NCI-H1092 (cell line): ENCODE measurements around the gene BIRC5.
A peak's percentile ranks its signal among the peaks of the same experiment; 100 is the strongest.
"Not testable (repeated sequence)": the region's sequence is repeated elsewhere in the genome, so short reads cannot be mapped to it uniquely, and the experiment has no call there.

Experiments
- DNase-seq: peaks from one replicate; lab custom pipeline; 2025; lab: John Stamatoyannopoulos, UW

The BIRC5 gene

DNA sequence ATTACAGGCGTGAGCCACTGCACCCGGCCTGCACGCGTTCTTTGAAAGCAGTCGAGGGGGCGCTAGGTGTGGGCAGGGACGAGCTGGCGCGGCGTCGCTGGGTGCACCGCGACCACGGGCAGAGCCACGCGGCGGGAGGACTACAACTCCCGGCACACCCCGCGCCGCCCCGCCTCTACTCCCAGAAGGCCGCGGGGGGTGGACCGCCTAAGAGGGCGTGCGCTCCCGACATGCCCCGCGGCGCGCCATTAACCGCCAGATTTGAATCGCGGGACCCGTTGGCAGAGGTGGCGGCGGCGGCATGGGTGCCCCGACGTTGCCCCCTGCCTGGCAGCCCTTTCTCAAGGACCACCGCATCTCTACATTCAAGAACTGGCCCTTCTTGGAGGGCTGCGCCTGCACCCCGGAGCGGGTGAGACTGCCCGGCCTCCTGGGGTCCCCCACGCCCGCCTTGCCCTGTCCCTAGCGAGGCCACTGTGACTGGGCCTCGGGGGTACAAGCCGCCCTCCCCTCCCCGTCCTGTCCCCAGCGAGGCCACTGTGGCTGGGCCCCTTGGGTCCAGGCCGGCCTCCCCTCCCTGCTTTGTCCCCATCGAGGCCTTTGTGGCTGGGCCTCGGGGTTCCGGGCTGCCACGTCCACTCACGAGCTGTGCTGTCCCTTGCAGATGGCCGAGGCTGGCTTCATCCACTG is at the start of gene BIRC5:
Gene BIRC5, plus strand, starts transcription at position 238 of the 690 bp plus-strand sequence. Its CDS starts 64 bp downstream, at position 302.
- peak; percentile 89 for DNase-seq

- no peak for DNase-seq
Measured at GRCh38 chr17:78164748-78165607, 49.1 kb upstream of the BIRC5 start.

DNA sequence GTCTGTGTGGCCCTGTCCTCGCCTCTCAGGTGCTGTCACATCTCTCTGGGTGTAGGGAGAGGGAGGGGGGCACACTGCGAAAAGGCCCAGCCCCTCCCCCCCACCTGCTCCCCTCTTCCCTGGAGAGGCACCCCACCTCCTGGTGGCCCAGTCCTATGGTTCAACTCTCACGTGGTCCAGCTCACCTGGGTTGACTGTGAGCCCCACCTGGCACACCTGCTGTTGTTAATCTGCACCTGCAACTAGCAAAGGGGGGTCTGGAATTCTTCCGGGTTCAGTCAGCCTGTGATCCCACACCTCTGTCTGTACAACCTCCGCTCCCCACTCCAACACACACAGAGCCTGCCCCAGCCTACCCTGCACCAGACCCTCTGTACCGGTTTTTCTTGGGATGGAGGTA is 47.6 kb upstream of the BIRC5 start:
- DNase-seq = no peak

DNA sequence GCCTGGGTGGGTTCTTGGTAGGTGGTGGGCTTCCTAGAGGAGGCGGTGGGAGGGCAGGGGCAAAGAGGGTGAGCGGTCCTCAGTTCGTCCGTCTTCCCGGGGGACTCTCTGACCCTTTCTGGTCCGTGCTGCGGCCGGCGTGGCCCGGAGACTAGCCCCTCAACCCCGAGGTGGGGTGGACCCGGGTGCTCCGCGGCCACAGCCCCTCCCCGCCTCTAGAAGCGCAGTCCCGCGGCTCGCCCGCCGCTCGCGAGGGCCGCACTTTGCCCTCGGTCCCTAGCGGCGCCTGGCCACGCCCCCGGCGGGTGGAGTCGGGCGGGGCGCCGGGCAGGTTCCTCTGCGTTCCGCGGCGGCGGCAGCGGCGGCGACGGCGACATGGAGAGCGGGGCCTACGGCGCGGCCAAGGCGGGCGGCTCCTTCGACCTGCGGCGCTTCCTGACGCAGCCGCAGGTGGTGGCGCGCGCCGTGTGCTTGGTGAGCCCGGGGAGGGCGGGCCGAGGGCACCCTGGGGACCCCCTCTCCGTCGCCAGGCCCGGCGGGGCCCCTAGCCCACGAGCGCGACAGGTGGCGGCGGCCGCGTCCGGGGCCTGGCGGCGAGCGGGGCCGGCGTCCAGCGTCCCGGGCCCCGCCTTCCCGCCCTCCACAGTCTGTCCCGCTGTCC is 45.7 kb upstream of the BIRC5 start, which contains the start of gene SYNGR2:
Gene SYNGR2, plus strand, starts transcription at position 340 of the 661 bp plus-strand sequence. Its CDS starts 36 bp downstream, at position 376.
- peak; percentile 76 for DNase-seq

GRCh38 chr17:78168903-78169793 is 44.9 kb upstream of the BIRC5 start:
- no peak for DNase-seq

DNA sequence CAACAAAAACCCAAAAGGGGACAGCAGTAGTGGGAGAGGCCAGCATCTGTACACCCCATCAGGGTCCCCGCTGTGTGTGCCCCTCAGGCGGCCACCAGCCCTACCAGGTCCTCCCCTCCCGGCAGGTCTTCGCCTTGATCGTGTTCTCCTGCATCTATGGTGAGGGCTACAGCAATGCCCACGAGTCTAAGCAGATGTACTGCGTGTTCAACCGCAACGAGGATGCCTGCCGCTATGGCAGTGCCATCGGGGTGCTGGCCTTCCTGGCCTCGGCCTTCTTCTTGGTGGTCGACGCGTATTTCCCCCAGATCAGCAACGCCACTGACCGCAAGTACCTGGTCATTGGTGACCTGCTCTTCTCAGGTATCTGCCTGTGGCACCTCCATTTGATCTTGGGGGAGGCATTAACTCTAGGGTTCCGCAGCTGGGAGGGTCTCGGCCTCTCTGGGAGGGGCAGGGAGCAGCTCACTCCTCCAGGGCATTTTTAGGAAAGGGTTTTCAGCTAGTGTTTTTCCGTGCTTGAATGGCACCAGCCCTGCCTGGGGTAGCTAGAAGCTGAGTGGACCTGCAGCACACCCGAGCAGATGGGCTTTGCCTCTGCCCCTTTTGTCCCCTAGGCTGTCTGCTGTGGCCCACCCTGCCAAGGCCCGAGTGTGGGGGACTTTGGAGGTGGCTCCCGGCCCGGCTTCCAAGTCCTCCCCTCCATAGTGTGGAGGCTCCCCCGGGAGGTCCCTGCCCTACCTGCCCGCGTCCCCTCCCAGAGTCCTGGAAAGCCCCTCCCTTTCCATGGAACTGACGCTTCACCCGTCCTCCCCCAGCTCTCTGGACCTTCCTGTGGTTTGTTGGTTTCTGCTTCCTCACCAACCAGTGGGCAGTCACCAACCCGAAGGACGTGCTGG is 43.1 kb upstream of the BIRC5 start:
- DNase-seq = no peak

DNA sequence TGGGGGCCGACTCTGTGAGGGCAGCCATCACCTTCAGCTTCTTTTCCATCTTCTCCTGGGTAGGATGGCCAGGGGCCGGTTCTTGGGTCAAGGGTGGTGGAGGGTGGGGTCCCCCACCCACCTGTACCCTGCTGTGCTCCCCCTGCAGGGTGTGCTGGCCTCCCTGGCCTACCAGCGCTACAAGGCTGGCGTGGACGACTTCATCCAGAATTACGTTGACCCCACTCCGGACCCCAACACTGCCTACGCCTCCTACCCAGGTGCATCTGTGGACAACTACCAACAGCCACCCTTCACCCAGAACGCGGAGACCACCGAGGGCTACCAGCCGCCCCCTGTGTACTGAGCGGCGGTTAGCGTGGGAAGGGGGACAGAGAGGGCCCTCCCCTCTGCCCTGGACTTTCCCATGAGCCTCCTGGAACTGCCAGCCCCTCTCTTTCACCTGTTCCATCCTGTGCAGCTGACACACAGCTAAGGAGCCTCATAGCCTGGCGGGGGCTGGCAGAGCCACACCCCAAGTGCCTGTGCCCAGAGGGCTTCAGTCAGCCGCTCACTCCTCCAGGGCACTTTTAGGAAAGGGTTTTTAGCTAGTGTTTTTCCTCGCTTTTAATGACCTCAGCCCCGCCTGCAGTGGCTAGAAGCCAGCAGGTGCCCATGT is 42.3 kb upstream of the BIRC5 start:
- DNase-seq = not testable (repeated sequence)

- DNase-seq = no peak
Measured at GRCh38 chr17:78172249-78173051, 41.6 kb upstream of the BIRC5 start.

DNA sequence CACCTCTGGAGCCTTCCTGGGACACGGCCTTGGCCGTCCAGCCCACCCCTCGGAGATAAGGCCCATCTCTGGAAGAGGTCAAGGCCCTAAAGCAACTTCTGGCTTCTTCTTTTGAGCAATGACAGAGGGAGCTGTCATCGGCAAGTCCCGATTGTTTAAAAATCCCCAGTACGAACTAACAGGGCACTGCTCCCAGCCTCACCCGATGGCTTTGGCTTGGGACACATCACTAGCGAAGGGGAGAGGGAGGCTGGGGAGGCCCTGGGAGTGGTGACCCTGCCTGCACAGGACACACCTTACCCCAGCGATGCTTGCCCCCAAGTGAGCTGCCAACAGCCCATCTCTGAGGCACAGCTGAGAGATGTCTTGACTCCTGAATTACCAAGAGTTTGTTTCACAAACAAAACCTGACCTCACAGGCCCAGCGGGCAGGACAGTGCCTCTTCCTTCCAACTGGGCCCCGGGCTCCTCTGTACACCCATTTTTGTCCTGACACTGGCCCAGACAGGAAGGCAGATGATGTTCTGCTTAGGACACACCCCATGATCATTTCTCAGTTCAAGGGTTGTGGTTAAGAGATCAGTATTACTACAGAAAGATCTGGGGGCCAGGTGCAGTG is 40.8 kb upstream of the BIRC5 start:
- DNase-seq = no peak

DNA sequence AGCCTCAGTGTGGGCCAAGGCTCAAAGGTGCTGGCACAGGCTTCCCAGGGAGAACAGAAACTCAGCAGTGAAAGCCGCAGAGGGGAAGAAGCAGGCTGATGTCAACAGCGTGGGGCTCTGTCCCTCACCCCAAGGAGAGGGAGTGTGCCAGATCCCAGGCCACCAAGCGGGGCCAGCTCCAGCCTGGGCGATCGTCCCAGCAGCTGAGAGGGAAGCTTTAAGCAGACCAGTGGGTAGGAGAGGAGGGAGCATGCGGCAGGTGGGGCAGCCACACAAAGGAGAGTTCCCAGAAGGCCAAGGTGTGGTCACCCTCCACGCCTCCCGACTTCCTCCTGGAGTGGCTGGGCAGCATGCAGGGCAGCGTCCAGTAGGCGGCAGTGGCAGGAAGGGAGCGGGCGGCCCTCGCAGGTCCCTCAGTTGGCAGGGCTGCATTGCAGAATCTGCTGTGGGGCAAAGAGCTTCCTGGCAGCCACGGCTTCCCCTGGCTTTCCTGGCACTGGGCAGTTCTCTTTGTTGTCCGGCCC is 39.6 kb upstream of the BIRC5 start:
- no peak for DNase-seq

- peak; percentile 29 for DNase-seq
Measured at GRCh38 chr17:78174870-78175642, 39.0 kb upstream of the BIRC5 start.

DNA sequence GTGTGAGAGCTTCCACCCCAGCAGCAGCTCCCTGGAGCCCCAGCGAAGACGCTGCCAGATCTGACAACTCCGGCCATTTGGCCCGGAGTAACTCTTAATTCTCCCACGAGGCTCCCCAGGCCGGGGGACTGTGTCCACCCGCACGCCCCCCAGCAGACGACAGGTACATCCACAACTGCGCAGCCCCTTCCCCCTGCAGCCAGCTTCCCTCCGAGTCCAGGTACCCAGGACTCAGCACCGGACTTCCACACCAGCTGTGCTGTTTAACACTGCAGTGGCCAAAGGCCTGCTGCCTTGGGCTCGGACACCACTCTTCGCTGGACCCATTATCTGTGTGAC is 38.4 kb upstream of the BIRC5 start:
- no peak for DNase-seq

DNA sequence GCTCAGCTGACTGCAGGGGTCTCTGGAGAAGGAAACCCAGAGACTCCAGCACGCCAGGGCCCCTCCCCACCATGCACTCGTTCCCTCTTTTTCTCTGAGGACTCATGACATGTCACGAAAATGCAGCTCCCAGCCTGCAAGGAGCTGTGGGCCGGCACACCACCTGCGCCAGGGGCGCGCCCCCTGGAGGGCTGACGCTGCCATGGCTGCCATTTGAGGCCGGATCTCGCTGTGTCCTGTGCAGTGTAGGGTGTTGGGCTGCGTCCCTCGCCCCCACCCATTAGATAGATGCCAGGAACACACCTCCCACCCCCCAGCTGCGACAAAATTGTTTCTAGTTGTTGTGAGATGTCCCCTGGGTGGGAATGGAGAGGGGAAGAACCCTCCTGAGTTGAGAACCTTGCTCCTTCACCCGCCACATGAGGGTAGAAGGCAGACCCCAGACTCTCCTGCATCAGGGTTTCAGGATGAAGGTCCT is 37.5 kb upstream of the BIRC5 start:
- no peak for DNase-seq

DNA sequence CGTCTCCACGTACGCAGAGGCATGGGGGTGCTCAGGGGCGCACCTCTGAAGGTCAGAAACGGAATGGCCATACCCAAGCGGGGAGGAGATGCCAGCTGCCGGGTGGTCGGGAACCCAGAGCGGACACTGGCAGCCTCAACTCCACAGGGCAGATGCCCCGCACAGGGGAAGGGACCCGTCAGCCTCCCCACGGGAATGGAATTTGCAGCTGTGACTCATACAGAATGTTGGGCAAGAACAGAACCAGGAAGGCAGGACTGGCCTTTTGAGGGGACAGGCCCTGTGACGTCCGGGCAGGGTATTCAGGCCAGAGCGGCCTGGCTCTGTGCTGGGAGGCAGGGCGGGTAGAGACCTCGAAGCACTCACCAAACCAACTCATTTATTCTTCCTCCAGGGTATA is 34.7 kb upstream of the BIRC5 start:
- no peak for DNase-seq

- DNase-seq = no peak
Measured at GRCh38 chr17:78180083-78180482, 34.0 kb upstream of the BIRC5 start.

GRCh38 chr17:78180508-78180907 is 33.5 kb upstream of the BIRC5 start:
- no peak for DNase-seq

DNA sequence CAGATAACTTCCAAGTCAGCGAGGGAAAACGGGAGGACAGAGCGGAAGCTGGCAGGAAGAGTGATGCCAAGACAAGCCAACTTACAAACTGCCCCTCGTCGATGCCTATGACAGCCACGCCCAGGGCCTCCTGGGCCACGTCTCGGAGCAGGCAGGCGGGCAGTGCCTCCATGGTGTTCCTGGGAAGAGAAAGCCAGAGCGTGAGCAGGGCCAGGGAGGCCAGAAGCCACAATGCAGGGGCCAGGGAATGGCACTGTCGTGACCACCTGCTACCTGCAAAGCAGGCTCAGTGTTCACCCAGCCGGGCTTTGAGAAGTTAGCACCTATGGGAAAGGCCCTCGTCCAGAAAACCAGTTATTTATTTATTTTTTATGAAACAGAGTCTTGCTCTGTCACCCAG is 31.5 kb upstream of the BIRC5 start:
- DNase-seq = no peak

GRCh38 chr17:78183916-78184315 is 30.1 kb upstream of the BIRC5 start:
- no peak for DNase-seq
